Erythroblast (primary cell): ENCODE results near the gene RNF186.
"Not testable (repeated sequence)": the region's sequence is repeated elsewhere in the genome, so short reads cannot be mapped to it uniquely, and the experiment has no call there.

Experiments
- DNase-seq, 2 experiments: peaks; one replicate each; lab custom pipeline; 2025; lab: John Stamatoyannopoulos, UW
- GATA1 ChIP-seq: IDR thresholded peaks from 2 replicates; pipeline ENCODE4 v1.6.1; 2011; ENCODE audit warnings: low read depth, mild to moderate bottlenecking, control low read depth, low read length, moderate library complexity
- POLR2A ChIP-seq: IDR thresholded peaks from 2 replicates; pipeline ENCODE4 v1.6.1; 2011; ENCODE audit warnings: mild to moderate bottlenecking, low read length

RNF186 gene

GRCh38 chr1:19798486-19799229 lies 16.4 kb downstream of the RNF186 start:
- TF ChIP-seq POLR2A (no peak), GATA1 (no peak)
- DNase-seq: no peak

- no peak for DNase-seq
- TF ChIP-seq GATA1 (no peak), POLR2A (no peak)
Measured at GRCh38 chr1:19797827-19798226, 17.3 kb downstream of the RNF186 start.

GRCh38 chr1:19794583-19794982 lies 20.5 kb downstream of the RNF186 start:
- no peak for DNase-seq
- TF ChIP-seq GATA1 (no peak), POLR2A (no peak)

- TF ChIP-seq GATA1 (no peak), POLR2A (no peak)
- no peak for DNase-seq
Measured at GRCh38 chr1:19793360-19794046, 21.6 kb downstream of the RNF186 start.

GRCh38 chr1:19792237-19793002 lies 22.7 kb downstream of the RNF186 start:
- TF ChIP-seq GATA1 (no peak), POLR2A (no peak)
- DNase-seq: no peak

GRCh38 chr1:19790061-19790975 lies 24.8 kb downstream of the RNF186 start:
- not testable (repeated sequence) for DNase-seq

- no peak for DNase-seq
- TF ChIP-seq POLR2A (no peak), GATA1 (no peak)
Measured at GRCh38 chr1:19786988-19787423, 28.1 kb downstream of the RNF186 start.

GRCh38 chr1:19785660-19786059 lies 29.4 kb downstream of the RNF186 start:
- TF ChIP-seq POLR2A (no peak), GATA1 (no peak)
- DNase-seq: no peak

GRCh38 chr1:19780267-19780877 lies 34.7 kb downstream of the RNF186 start:
- no peak for TF ChIP-seq GATA1
- no peak for DNase-seq

GRCh38 chr1:19776933-19777332 lies 38.1 kb downstream of the RNF186 start:
- DNase-seq: no peak
- TF ChIP-seq POLR2A (no peak), GATA1 (no peak)

GRCh38 chr1:19776287-19776686 lies 38.8 kb downstream of the RNF186 start:
- no peak for DNase-seq
- TF ChIP-seq POLR2A (no peak), GATA1 (no peak)

- TF ChIP-seq POLR2A (no peak), GATA1 (no peak)
- no peak for DNase-seq
Measured at GRCh38 chr1:19775831-19776230, 39.3 kb downstream of the RNF186 start.

- DNase-seq: no peak
- no peak for TF ChIP-seq POLR2A
- no peak for TF ChIP-seq GATA1
Measured at GRCh38 chr1:19775317-19775716, 39.8 kb downstream of the RNF186 start.
